ENCODE results near the gene SCAMP4. TPM values are rescaled to one million over a fixed set of nuclear protein-coding genes. Genes with fewer than 3 reads are reported as not detected.

The SCAMP4 gene
- total and polyA plus RNA-seq, 12 donors, result 13.5 to 192 (median 60.3) TPM

GRCh38 chr19:1955171-1956121 is 50.2 kb downstream of the SCAMP4 start:
- 69 to 79% (median 78%) methylated on average over 13 to 51 of the region's 51 CpGs for WGBS, 4 donors
- Histone ChIP-seq H3K27me3 (no peaks in the 10 kb centered on the region), H3K36me3 (replicated peaks in 1 of 2) (no peaks in the 10 kb centered on the region), H3K4me3 (no peak overlapping the region), H3K4me1 (replicated peaks in 1 of 2) (peaks cover 4 to 9% of the 10 kb centered on the region in 2 donors), H3K27ac (no peak overlapping the region), H3K9me3 (replicated peaks in 1 of 3) (no peaks in the 10 kb centered on the region)
- peak in 1 of 7 donors; percentile 48 for DNase-seq
- intact Hi-C loops (cut with DNase I), result loop anchor here in 1 of 2 donors (10.0 kb wide), 1 partner anchor 49 kb away; no protein-coding TSS in a partner anchor
- TF ChIP-seq CTCF (IDR thresholded peaks at IDR 0.05) (no peak), POLR2A (IDR thresholded peaks at IDR 0.05) (no peak)

- H3K27me3 ChIP-seq, result no peaks in the 10 kb centered on the region
- H3K4me1 ChIP-seq (replicated peaks in 1 of 2), result peaks cover 4 to 9% of the 10 kb centered on the region in 2 donors
- no peak overlapping the region for H3K27ac ChIP-seq
- H3K4me3 ChIP-seq, result no peak overlapping the region
- no peaks in the 10 kb centered on the region for H3K9me3 ChIP-seq (replicated peaks in 1 of 3)
- TF ChIP-seq CTCF (IDR thresholded peaks at IDR 0.05), result no peak
- no peak for TF ChIP-seq POLR2A (IDR thresholded peaks at IDR 0.05)
- 87 to 91% (median 90%) methylated on average over 6 to 12 of the region's 12 CpGs; no CpG with 5 or more reads in 1 of the 4 donors for WGBS, 4 donors
- no peak for DNase-seq
- no peaks in the 10 kb centered on the region for H3K36me3 ChIP-seq (replicated peaks in 1 of 2)
- intact Hi-C loops (cut with DNase I), result loop anchor here in 1 of 2 donors (10.0 kb wide), 1 partner anchor 49 kb away; no protein-coding TSS in a partner anchor
Measured at GRCh38 chr19:1956122-1956494, 50.9 kb downstream of the SCAMP4 start.

- no peaks in the 10 kb centered on the region for H3K36me3 ChIP-seq (replicated peaks in 1 of 2)
- peaks cover 4 to 9% of the 10 kb centered on the region in 2 donors for H3K4me1 ChIP-seq (replicated peaks in 1 of 2)
- no peaks in the 10 kb centered on the region for H3K9me3 ChIP-seq (replicated peaks in 1 of 3)
- intact Hi-C loops (cut with DNase I), result loop anchor here in 1 of 2 donors (10.0 kb wide), 1 partner anchor 48 kb away; no protein-coding TSS in a partner anchor
- H3K4me3 ChIP-seq, result no peak overlapping the region
- no peaks in the 10 kb centered on the region for H3K27me3 ChIP-seq
- peak overlapping the region in 1 of 5 donors; percentile 22 for H3K27ac ChIP-seq
- peak; percentile 68 to 92 (median 83) for DNase-seq
- WGBS, 4 donors, result 60 to 77% (median 67%) methylated on average over 14 to 28 of the region's 28 CpGs
- TF ChIP-seq POLR2A (IDR thresholded peaks at IDR 0.05) (peak in 1 of 2 donors; percentile 18), CTCF (IDR thresholded peaks at IDR 0.05) (no peak)
Measured at GRCh38 chr19:1956868-1957492, 51.8 kb downstream of the SCAMP4 start.

Data from adrenal gland (tissue), 12 donors.